Stomach (tissue), 4 donors: ENCODE measurements around the gene SLC38A2.

ENCODE experiments used
- EP300 ChIP-seq: sonication (generic); formaldehyde crosslinking; IDR thresholded peaks from one replicate; pipeline ENCODE4 v1.6.1; 2017; ENCODE audit warnings: antibody characterized with exemption
- POLR2AphosphoS5 ChIP-seq, 3 donors: sonication (generic); formaldehyde crosslinking; IDR thresholded peaks; one replicate each; pipeline ENCODE4 v1.6.1; 2016; ENCODE audit warnings: antibody characterized with exemption in 3 of 3
- TF ChIP-seq, protein P1 (sequence below), 7 experiments: fragments of 450-650 bp in 4 of 7; fragments of 200-600 bp in 3 of 7; sonication (generic) in 3 of 7; IDR thresholded peaks; one replicate each; pipeline ENCODE4 v1.5.1; 2016 to 2019; ENCODE audit warnings: antibody characterized with exemption in 7 of 7, control low read depth in 2 of 7, mild to moderate bottlenecking in 1 of 7

DNA sequence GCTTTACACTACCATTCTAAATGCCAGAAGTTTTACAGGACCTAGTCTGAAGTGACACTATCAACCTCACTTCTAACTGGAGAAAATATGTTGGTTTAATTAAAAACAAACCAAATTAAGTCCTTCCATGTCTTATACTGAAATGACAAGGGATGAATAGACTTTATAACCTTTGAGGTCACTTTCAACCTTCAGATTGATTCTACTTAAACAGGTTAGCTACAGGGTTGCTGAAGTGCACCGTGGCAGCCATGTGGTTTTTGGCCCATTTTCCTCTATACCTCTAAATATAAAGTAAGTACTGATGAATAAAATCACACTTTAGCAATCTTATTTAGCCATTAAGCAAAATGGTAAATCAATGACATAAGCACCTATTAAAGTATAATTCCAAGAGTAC lies 3.9 kb downstream of the SLC38A2 start:
- TF ChIP-seq, protein P1, sequence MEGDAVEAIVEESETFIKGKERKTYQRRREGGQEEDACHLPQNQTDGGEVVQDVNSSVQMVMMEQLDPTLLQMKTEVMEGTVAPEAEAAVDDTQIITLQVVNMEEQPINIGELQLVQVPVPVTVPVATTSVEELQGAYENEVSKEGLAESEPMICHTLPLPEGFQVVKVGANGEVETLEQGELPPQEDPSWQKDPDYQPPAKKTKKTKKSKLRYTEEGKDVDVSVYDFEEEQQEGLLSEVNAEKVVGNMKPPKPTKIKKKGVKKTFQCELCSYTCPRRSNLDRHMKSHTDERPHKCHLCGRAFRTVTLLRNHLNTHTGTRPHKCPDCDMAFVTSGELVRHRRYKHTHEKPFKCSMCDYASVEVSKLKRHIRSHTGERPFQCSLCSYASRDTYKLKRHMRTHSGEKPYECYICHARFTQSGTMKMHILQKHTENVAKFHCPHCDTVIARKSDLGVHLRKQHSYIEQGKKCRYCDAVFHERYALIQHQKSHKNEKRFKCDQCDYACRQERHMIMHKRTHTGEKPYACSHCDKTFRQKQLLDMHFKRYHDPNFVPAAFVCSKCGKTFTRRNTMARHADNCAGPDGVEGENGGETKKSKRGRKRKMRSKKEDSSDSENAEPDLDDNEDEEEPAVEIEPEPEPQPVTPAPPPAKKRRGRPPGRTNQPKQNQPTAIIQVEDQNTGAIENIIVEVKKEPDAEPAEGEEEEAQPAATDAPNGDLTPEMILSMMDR (IDR thresholded peaks at IDR 0.05) = no peak
- TF ChIP-seq EP300 = no peak
- no peak for TF ChIP-seq POLR2AphosphoS5 (IDR thresholded peaks at IDR 0.05)
